Smooth muscle cell (in vitro differentiated cells): ENCODE measurements around the gene CALU. TPM values are rescaled to one million over a fixed set of nuclear protein-coding genes. Genes with fewer than 3 reads are reported as not detected.
A peak's percentile ranks its signal among the peaks of the same experiment; 100 is the strongest.

Source experiments
- DNase-seq: peaks from one replicate; lab custom pipeline; 2025; ENCODE audit not compliant: unreplicated experiment; lab: John Stamatoyannopoulos, UW
- H2AFZ ChIP-seq: fragments of 200-600 bp; sonication (generic); 2 replicates; pipeline ENCODE4 v1.6.0; 2016; ENCODE audit warnings: antibody characterized with exemption, low read depth, mild to moderate bottlenecking
- H3F3A ChIP-seq: fragments of 200-600 bp; sonication (generic); 2 replicates; pipeline ENCODE4 v1.6.0; 2017; ENCODE audit warnings: antibody characterized with exemption, low read depth
- H3K27ac ChIP-seq: fragments of 200-600 bp; sonication (generic); 2 replicates; pipeline ENCODE4 v1.5.1; 2016; ENCODE audit warnings: low read depth, mild to moderate bottlenecking
- H3K27me3 ChIP-seq: fragments of 200-600 bp; sonication (generic); 2 replicates; pipeline ENCODE4 v1.6.1; 2016; ENCODE audit warnings: low read depth, mild to moderate bottlenecking
- H3K36me3 ChIP-seq: fragments of 200-600 bp; sonication (generic); 2 replicates; pipeline ENCODE4 v1.5.1; 2016; ENCODE audit warnings: low read depth
- H3K4me1 ChIP-seq: fragments of 200-600 bp; sonication (generic); 2 replicates; pipeline ENCODE4 v1.5.1; 2016; ENCODE audit warnings: low read depth
- H3K4me2 ChIP-seq: fragments of 200-600 bp; sonication (generic); 2 replicates; pipeline ENCODE4 v1.6.0; 2016; ENCODE audit warnings: mild to moderate bottlenecking
- H3K4me3 ChIP-seq: fragments of 200-600 bp; sonication (generic); 2 replicates; pipeline ENCODE4 v1.5.1; 2016; ENCODE audit warnings: mild to moderate bottlenecking
- H3K79me2 ChIP-seq: fragments of 200-600 bp; sonication (generic); 2 replicates; pipeline ENCODE4 v1.6.0; 2016; ENCODE audit warnings: low read depth, mild to moderate bottlenecking
- H3K9ac ChIP-seq: fragments of 200-600 bp; sonication (generic); 2 replicates; pipeline ENCODE4 v1.6.0; 2016; ENCODE audit warnings: low read depth
- H3K9me3 ChIP-seq: fragments of 200-600 bp; sonication (generic); replicated peaks from 2 replicates; pipeline ENCODE4 v1.5.1; 2016; ENCODE audit warnings: low read depth
- H4K20me1 ChIP-seq: fragments of 200-600 bp; sonication (generic); 2 replicates; pipeline ENCODE4 v1.6.0; 2016; ENCODE audit warnings: low read depth
- WGBS: methylation state at CpG from one replicate; pipeline ENCODE4 v1.1.7; 2016; ENCODE audit warnings: low lambda C conversion rate; 5-methylcytosine and 5-hydroxymethylcytosine counted together
- polyA plus RNA-seq: library from polyadenylated mRNA; unstranded; fragments of >200 nt; fragmentation: Nextera tagmentation; extraction: Ambion mirVana; gene quantifications from 2 replicates; pipeline ENCODE4 v1.2.1, GENCODE V29; 2016
- total RNA-seq: library from RNA; depleted of rRNA; stranded (reverse); fragments of >200 nt; gene quantifications from 2 replicates; pipeline ENCODE4 v1.2.3, GENCODE V29; 2014
- TF ChIP-seq, protein P1 (sequence below): fragments of 200-600 bp; sonication (generic); IDR thresholded peaks from 2 replicates; pipeline ENCODE4 v1.5.1; 2017; ENCODE audit warnings: borderline replicate concordance, mild to moderate bottlenecking, antibody characterized with exemption; ENCODE audit not compliant: insufficient read depth, poor library complexity, severe bottlenecking

CALU gene
- total and polyA plus RNA-seq, 2 experiments from 2014 or later, result 679 to 783 TPM

GRCh38 chr7:128781126-128781525 lies 42.0 kb downstream of the CALU start:
- peak overlapping the region; percentile 4 for H3K27ac ChIP-seq
- H3K27me3 ChIP-seq, result no peaks in the 10 kb centered on the region
- TF ChIP-seq, protein P1, sequence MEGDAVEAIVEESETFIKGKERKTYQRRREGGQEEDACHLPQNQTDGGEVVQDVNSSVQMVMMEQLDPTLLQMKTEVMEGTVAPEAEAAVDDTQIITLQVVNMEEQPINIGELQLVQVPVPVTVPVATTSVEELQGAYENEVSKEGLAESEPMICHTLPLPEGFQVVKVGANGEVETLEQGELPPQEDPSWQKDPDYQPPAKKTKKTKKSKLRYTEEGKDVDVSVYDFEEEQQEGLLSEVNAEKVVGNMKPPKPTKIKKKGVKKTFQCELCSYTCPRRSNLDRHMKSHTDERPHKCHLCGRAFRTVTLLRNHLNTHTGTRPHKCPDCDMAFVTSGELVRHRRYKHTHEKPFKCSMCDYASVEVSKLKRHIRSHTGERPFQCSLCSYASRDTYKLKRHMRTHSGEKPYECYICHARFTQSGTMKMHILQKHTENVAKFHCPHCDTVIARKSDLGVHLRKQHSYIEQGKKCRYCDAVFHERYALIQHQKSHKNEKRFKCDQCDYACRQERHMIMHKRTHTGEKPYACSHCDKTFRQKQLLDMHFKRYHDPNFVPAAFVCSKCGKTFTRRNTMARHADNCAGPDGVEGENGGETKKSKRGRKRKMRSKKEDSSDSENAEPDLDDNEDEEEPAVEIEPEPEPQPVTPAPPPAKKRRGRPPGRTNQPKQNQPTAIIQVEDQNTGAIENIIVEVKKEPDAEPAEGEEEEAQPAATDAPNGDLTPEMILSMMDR, result no peak
- no peaks in the 10 kb centered on the region for H3K4me1 ChIP-seq
- no peak for DNase-seq
- H3K4me2 ChIP-seq, result no peak overlapping the region
- H2AFZ ChIP-seq, result no peak overlapping the region
- no peak overlapping the region for H3K4me3 ChIP-seq
- peaks cover 6% of the 10 kb centered on the region for H3K9me3 ChIP-seq
- no peaks in the 10 kb centered on the region for H4K20me1 ChIP-seq
- H3K9ac ChIP-seq, result no peak overlapping the region
- H3K36me3 ChIP-seq, result no peaks in the 10 kb centered on the region
- H3F3A ChIP-seq, result peaks cover 3% of the 10 kb centered on the region
- WGBS, result 93% methylated on average over 5 of the region's 5 CpGs
- H3K79me2 ChIP-seq, result no peaks in the 10 kb centered on the region

DNA sequence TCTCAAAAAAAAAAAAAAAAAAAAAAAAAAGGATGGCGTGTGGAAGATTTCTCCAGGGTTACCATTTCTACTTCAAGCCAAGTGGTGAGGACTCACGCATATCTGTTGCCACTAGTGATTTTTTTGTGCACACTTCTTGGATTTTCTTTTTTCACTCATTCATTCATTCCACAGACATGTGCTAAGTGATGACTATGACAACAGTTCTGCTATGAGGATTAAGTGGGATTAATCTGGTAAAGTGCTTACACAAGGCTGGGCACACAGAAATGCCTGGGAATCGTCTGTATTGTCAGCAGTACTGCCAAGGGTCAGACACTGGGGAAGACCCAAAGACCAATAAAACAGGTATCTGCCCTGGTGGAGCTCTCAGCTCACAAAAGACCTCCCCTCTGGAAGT lies 42.7 kb downstream of the CALU start:
- H4K20me1 ChIP-seq, result no peaks in the 10 kb centered on the region
- H3K36me3 ChIP-seq, result no peaks in the 10 kb centered on the region
- WGBS, result 46% methylated on average over 3 of the region's 3 CpGs
- peaks cover 6% of the 10 kb centered on the region for H3K9me3 ChIP-seq
- no peaks in the 10 kb centered on the region for H3F3A ChIP-seq
- TF ChIP-seq, protein P1, result no peak
- no peak overlapping the region for H3K4me3 ChIP-seq
- no peak overlapping the region for H3K4me2 ChIP-seq
- no peak overlapping the region for H3K27ac ChIP-seq
- H3K79me2 ChIP-seq, result no peaks in the 10 kb centered on the region
- no peak for DNase-seq
- H3K9ac ChIP-seq, result no peak overlapping the region
- H3K27me3 ChIP-seq, result no peaks in the 10 kb centered on the region
- H3K4me1 ChIP-seq, result no peaks in the 10 kb centered on the region
- no peak overlapping the region for H2AFZ ChIP-seq

GRCh38 chr7:128783143-128783861 lies 44.1 kb downstream of the CALU start:
- H3K4me2 ChIP-seq, result peak overlapping the region; percentile 44
- no peak overlapping the region for H3K27ac ChIP-seq
- no peaks in the 10 kb centered on the region for H3K4me1 ChIP-seq
- H3F3A ChIP-seq, result no peaks in the 10 kb centered on the region
- H3K9ac ChIP-seq, result no peak overlapping the region
- peak; percentile 52 for DNase-seq
- no peaks in the 10 kb centered on the region for H3K79me2 ChIP-seq
- no peaks in the 10 kb centered on the region for H3K27me3 ChIP-seq
- H4K20me1 ChIP-seq, result no peaks in the 10 kb centered on the region
- no peaks in the 10 kb centered on the region for H3K36me3 ChIP-seq
- H2AFZ ChIP-seq, result no peak overlapping the region
- no peaks in the 10 kb centered on the region for H3K9me3 ChIP-seq
- 14% methylated on average over 15 of the region's 15 CpGs for WGBS
- TF ChIP-seq, protein P1, result no peak
- no peak overlapping the region for H3K4me3 ChIP-seq

DNA sequence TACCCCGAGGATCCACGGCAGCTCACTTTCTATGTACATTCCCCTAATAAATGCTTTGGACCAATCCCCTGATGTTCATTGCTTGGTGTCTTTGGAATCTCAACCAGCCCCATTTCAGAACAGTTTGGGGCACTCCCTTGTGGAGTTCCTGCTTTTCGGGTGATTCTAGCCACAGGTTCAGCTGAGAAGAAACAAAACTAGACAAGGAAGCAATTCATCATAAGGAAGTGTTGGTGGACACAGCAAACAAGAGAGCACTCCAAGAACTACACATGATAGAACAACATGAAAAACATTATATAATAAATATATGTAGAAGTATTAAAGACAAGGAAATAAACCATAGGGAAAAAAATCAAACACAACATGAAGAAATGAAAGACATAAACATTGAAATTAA lies 46.6 kb downstream of the CALU start:
- H3K4me2 ChIP-seq, result no peak overlapping the region
- no peaks in the 10 kb centered on the region for H3F3A ChIP-seq
- no peak overlapping the region for H3K4me3 ChIP-seq
- no peak overlapping the region for H2AFZ ChIP-seq
- WGBS, result 93% methylated on average over 3 of the region's 3 CpGs
- no peaks in the 10 kb centered on the region for H3K79me2 ChIP-seq
- H3K36me3 ChIP-seq, result no peaks in the 10 kb centered on the region
- no peak overlapping the region for H3K27ac ChIP-seq
- H4K20me1 ChIP-seq, result no peaks in the 10 kb centered on the region
- no peak overlapping the region for H3K9ac ChIP-seq
- no peaks in the 10 kb centered on the region for H3K9me3 ChIP-seq
- no peaks in the 10 kb centered on the region for H3K27me3 ChIP-seq
- TF ChIP-seq, protein P1, result no peak
- no peak for DNase-seq
- no peaks in the 10 kb centered on the region for H3K4me1 ChIP-seq
